HepG2 (cell line): ENCODE results near the gene LRRC8C.

Source experiments
- BRD4 ChIP-seq: sonication (generic); formaldehyde crosslinking; IDR thresholded peaks from 2 replicates; pipeline ENCODE4 v1.4.0; 2020; ENCODE audit warnings: missing genetic modification reagents
- EZH2 ChIP-seq: conservative IDR thresholded peaks from 2 replicates; pipeline ENCODE4 v1.6.1; 2012; ENCODE audit warnings: mild to moderate bottlenecking, low read depth, low read length, moderate library complexity
- JUN ChIP-seq: sonication (generic); formaldehyde crosslinking; IDR thresholded peaks from 2 replicates; pipeline ENCODE4 v1.4.0; 2020; ENCODE audit warnings: mild to moderate bottlenecking, missing genetic modification reagents
- NFIC ChIP-seq: IDR thresholded peaks from 2 replicates; pipeline ENCODE4 v1.6.1; 2012; ENCODE audit warnings: mild to moderate bottlenecking, low read length, inconsistent platforms
- RBFOX2 ChIP-seq: fragments of 200-400 bp; formaldehyde crosslinking; IDR thresholded peaks from 2 replicates; pipeline ENCODE4 v1.6.1; 2017; ENCODE audit warnings: low read depth, mild to moderate bottlenecking, low read length
- RELA ChIP-seq: sonication (generic); formaldehyde crosslinking; IDR thresholded peaks from 2 replicates; pipeline ENCODE4 v1.4.0; 2020; ENCODE audit warnings: missing genetic modification reagents
- REXO4 ChIP-seq: sonication (generic); formaldehyde crosslinking; IDR thresholded peaks from 2 replicates; pipeline ENCODE4 v1.8.0; 2022; ENCODE audit warnings: missing genetic modification reagents, mild to moderate bottlenecking, borderline replicate concordance
- SMARCC2 ChIP-seq: fragments of 450-650 bp; IDR thresholded peaks from 2 replicates; pipeline ENCODE4 v1.6.1; 2017; ENCODE audit warnings: antibody characterized with exemption, mild to moderate bottlenecking
- ZNF329 ChIP-seq: sonication (generic); formaldehyde crosslinking; IDR thresholded peaks from 2 replicates; pipeline ENCODE4 v1.9.0; 2021; ENCODE audit warnings: low read depth, mild to moderate bottlenecking, missing genetic modification reagents
- ZNF564 ChIP-seq: sonication (generic); formaldehyde crosslinking; IDR thresholded peaks from 2 replicates; pipeline ENCODE4 v1.8.1; 2023; ENCODE audit warnings: mild to moderate bottlenecking, missing genetic modification reagents
- TF ChIP-seq, protein P1 (sequence below): sonication (generic); formaldehyde crosslinking; IDR thresholded peaks from 2 replicates; pipeline ENCODE4 v1.5.0; 2020; ENCODE audit warnings: mild to moderate bottlenecking, missing genetic modification reagents, moderate library complexity

DNA sequence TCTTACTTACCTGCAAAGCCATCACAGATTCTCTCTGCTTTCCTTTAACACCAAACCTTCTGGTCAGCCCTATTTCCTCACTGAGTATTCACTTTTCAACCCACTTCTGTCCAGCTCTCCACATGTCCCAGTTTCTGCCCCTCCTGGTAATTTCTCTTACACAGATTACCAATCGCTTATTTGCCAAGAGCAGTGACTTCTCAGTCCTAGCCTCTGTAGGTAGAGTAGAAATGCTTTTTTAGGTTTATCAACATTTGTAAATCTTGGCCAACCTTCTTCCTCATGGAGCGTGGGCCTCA, 33.6 kb upstream of the LRRC8C start:
- TF ChIP-seq BRD4 (CRISPR knock-in tag), result no peak
- no peak for TF ChIP-seq RELA
- no peak for TF ChIP-seq RBFOX2
- TF ChIP-seq NFIC, result no peak
- TF ChIP-seq, protein P1, sequence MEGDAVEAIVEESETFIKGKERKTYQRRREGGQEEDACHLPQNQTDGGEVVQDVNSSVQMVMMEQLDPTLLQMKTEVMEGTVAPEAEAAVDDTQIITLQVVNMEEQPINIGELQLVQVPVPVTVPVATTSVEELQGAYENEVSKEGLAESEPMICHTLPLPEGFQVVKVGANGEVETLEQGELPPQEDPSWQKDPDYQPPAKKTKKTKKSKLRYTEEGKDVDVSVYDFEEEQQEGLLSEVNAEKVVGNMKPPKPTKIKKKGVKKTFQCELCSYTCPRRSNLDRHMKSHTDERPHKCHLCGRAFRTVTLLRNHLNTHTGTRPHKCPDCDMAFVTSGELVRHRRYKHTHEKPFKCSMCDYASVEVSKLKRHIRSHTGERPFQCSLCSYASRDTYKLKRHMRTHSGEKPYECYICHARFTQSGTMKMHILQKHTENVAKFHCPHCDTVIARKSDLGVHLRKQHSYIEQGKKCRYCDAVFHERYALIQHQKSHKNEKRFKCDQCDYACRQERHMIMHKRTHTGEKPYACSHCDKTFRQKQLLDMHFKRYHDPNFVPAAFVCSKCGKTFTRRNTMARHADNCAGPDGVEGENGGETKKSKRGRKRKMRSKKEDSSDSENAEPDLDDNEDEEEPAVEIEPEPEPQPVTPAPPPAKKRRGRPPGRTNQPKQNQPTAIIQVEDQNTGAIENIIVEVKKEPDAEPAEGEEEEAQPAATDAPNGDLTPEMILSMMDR, result no peak
- no peak for TF ChIP-seq ZNF564 (CRISPR knock-in tag)
- no peak for TF ChIP-seq SMARCC2
- no peak for TF ChIP-seq EZH2
- no peak for TF ChIP-seq ZNF329 (CRISPR knock-in tag)
- no peak for TF ChIP-seq JUN (CRISPR knock-in tag)
- no peak for TF ChIP-seq REXO4 (CRISPR knock-in tag)
